Calu3 (cell line): Measurements from ENCODE around the gene SPDEF. TPM values are rescaled to one million over a fixed set of nuclear protein-coding genes. Genes with fewer than 3 reads are reported as not detected.

Experiments used
- BruUV-seq: library from RNA; stranded (reverse); fragments of 400-500 nt; replicated peaks from 2 replicates; lab custom pipeline; 2021; lab: Mats Ljungman, UMichigan
- CTCF ChIA-PET: fragments of 300-600 bp; sonication (Branson Sonifier 250); formaldehyde crosslinking; loops from one replicate; lab custom pipeline; 2022; ENCODE audit warnings: antibody characterized with exemption; lab: Charles Lee
- DNase-seq: peaks from one replicate; pipeline ENCODE4 v3.0.0; 2022
- H3K27ac Mint-ChIP-seq: one replicate; pipeline ENCODE4 v1.8.0; 2022; ENCODE audit warnings: mixed read lengths; ENCODE audit not compliant: unreplicated experiment
- H3K27me3 Mint-ChIP-seq: one replicate; pipeline ENCODE4 v1.8.0; 2022; ENCODE audit warnings: mixed read lengths; ENCODE audit not compliant: unreplicated experiment
- H3K36me3 Mint-ChIP-seq: one replicate; pipeline ENCODE4 v1.8.0; 2022; ENCODE audit warnings: mild to moderate bottlenecking, moderate library complexity, mixed read lengths; ENCODE audit not compliant: insufficient read depth, unreplicated experiment
- H3K4me1 Mint-ChIP-seq: one replicate; pipeline ENCODE4 v1.8.0; 2022; ENCODE audit warnings: mild to moderate bottlenecking, low read depth, mixed read lengths; ENCODE audit not compliant: unreplicated experiment
- H3K4me3 Mint-ChIP-seq: one replicate; pipeline ENCODE4 v1.8.0; 2022; ENCODE audit warnings: mild to moderate bottlenecking, low read depth, moderate library complexity, mixed read lengths; ENCODE audit not compliant: unreplicated experiment
- H3K9me3 Mint-ChIP-seq: one replicate; pipeline ENCODE4 v1.8.0; 2022; ENCODE audit warnings: low read depth, mixed read lengths; ENCODE audit not compliant: unreplicated experiment
- intact Hi-C: fragments of 100-400 bp; cut with micrococcal nuclease; formaldehyde crosslinking; loops from one replicate; pipeline ENCODE4 v1.10.0; 2022; ENCODE audit not compliant: unreplicated experiment
- total RNA-seq: library from RNA; stranded (reverse); gene quantifications from 2 replicates; pipeline ENCODE4 v1.2.3, GENCODE V29; 2022
- TF ChIP-seq, protein P1 (sequence below): fragments of 200-600 bp; IDR thresholded peaks from one replicate; pipeline ENCODE4 v1.8.0; 2022; ENCODE audit warnings: antibody characterized with exemption; ENCODE audit not compliant: unreplicated experiment

SPDEF gene
- total RNA-seq, 1 experiment from 2014 or later: 7.9 TPM

DNA sequence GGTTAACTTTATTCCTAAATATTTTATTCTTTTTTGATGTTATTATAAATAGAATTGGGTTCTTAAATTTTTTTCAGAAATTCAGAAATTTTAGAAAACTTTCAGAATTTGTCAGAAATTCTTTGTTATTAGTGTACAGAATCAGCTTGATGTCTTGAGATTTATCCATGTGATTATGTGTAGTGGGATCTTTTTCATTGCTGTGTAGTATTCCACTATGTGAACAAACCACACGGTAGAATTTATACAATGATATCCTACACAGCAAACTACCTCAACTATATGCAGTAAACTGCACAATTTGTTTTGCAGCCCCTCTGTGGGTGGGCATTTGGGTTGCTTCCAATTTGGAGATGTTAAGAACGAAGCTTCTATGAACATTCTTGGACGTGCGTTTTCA is 46.3 kb downstream of the SPDEF start:
- CTCF ChIA-PET: interaction anchor here (0.9 kb wide), 1 partner anchor 100 kb away, joined by 4 read pairs; no protein-coding TSS in a partner anchor
- no peaks in the 10 kb centered on the region for H3K4me1 Mint-ChIP-seq
- peaks cover 3% of the 10 kb centered on the region for H3K9me3 Mint-ChIP-seq
- H3K36me3 Mint-ChIP-seq: no peaks in the 10 kb centered on the region
- no TSS peak for BruUV-seq
- no peak overlapping the region for H3K27ac Mint-ChIP-seq
- TF ChIP-seq, protein P1, sequence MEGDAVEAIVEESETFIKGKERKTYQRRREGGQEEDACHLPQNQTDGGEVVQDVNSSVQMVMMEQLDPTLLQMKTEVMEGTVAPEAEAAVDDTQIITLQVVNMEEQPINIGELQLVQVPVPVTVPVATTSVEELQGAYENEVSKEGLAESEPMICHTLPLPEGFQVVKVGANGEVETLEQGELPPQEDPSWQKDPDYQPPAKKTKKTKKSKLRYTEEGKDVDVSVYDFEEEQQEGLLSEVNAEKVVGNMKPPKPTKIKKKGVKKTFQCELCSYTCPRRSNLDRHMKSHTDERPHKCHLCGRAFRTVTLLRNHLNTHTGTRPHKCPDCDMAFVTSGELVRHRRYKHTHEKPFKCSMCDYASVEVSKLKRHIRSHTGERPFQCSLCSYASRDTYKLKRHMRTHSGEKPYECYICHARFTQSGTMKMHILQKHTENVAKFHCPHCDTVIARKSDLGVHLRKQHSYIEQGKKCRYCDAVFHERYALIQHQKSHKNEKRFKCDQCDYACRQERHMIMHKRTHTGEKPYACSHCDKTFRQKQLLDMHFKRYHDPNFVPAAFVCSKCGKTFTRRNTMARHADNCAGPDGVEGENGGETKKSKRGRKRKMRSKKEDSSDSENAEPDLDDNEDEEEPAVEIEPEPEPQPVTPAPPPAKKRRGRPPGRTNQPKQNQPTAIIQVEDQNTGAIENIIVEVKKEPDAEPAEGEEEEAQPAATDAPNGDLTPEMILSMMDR: no peak
- no peak overlapping the region for H3K4me3 Mint-ChIP-seq
- intact Hi-C loops: no loop called here
- peaks cover 43% of the 10 kb centered on the region for H3K27me3 Mint-ChIP-seq
- DNase-seq: no peak

DNA sequence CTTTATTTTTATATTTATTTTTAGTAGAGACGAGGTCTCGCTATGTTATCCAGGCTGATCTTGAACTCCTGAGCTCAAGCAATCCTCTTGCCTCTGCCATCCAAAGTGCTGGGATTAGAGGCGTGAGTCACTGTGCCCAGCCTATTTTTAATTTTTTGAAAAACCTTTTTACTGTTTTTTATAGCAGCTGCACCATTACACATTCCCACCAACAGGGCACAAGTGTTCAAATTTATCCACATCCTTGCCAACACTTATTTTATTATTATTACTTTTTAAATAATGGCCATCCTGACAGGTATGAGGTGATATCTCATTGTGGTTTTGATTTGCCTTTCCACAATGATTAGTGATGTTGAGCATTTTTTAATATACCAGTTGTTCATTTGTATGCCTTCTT is 47.7 kb downstream of the SPDEF start:
- no peak for DNase-seq
- Mint-ChIP-seq H3K36me3 (no peaks in the 10 kb centered on the region), H3K9me3 (peaks cover 3% of the 10 kb centered on the region), H3K4me1 (no peaks in the 10 kb centered on the region), H3K27ac (no peak overlapping the region), H3K27me3 (peaks cover 29% of the 10 kb centered on the region), H3K4me3 (no peak overlapping the region)
- TF ChIP-seq, protein P1: no peak
- BruUV-seq: no TSS peak
- CTCF ChIA-PET: interaction anchor here (0.6 to 1.1 kb wide), 3 partner anchors 13 to 345 kb away, joined by 3 to 8 read pairs (median 5); no protein-coding TSS in a partner anchor
- intact Hi-C loops: no loop called here

DNA sequence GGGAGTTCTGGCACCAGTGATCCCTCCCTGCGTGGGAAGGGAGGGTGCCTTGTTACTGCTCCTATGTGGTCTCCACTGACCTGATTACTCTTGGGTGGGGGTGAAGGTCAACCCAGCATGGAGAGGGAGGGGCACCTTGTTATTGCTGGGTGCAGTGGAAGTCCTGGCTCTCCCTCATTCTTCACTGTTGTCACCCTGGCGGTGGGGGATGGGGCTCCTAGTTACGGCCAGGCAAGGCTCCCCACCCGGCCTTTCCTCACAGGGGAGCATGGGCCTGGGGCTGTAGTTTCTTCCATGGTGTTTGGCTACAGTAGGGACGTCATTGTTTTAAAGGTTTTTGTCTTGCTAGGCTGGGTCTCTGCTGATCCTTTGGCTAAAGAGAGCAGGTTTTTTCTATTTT is 49.4 kb downstream of the SPDEF start:
- Mint-ChIP-seq H3K4me1 (no peaks in the 10 kb centered on the region), H3K36me3 (no peaks in the 10 kb centered on the region), H3K9me3 (peaks cover 3% of the 10 kb centered on the region), H3K27me3 (peaks cover 18% of the 10 kb centered on the region), H3K27ac (no peak overlapping the region), H3K4me3 (no peak overlapping the region)
- TF ChIP-seq, protein P1: no peak
- intact Hi-C loops: no loop called here
- no TSS peak for BruUV-seq
- no peak for DNase-seq
- CTCF ChIA-PET: interaction anchor here (0.6 to 1.0 kb wide), 2 partner anchors 46 to 86 kb away, joined by 4 to 6 read pairs; no protein-coding TSS in a partner anchor

DNA sequence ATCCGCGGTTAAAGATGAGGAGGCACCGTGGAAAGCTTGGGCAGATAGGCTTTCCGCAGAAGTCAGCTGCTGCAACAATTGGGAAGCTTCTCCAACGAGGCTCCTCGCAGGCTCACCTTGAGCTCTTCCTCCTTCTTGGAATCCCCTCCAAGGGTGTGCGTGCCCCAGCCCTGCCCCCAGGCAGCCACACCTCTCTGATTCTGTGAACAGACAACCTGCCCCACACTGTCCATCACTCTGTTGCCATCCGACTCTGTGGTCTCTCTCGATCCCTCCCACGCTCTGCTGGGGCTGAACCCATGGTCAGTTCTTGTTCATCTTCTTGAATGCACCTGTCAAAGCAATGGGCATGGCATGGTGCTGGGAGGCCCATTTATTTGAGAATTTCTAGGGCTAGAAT is 58.7 kb downstream of the SPDEF start:
- BruUV-seq: no TSS peak
- TF ChIP-seq, protein P1: no peak
- Mint-ChIP-seq H3K36me3 (no peaks in the 10 kb centered on the region), H3K27ac (no peak overlapping the region), H3K9me3 (no peaks in the 10 kb centered on the region), H3K4me1 (no peaks in the 10 kb centered on the region), H3K4me3 (no peak overlapping the region), H3K27me3 (peaks cover 67% of the 10 kb centered on the region)
- intact Hi-C loops: no loop called here
- CTCF ChIA-PET: interaction anchor here (0.7 to 1.3 kb wide), 4 partner anchors 37 to 662 kb away, joined by 3 to 4 read pairs (median 3); no protein-coding TSS in a partner anchor
- DNase-seq: no peak
